Mucosa of descending colon (tissue), 3 donors: ENCODE results near the gene WNT3. TPM values are rescaled to one million over a fixed set of nuclear protein-coding genes. Genes with fewer than 3 reads are reported as not detected.

ENCODE experiments used
- ATAC-seq: fragments of 200-7000 bp; cut with Tn5 transposase; one replicate; pipeline ENCODE4 v1.9.1; 2020; ENCODE audit warnings: mild to moderate bottlenecking, moderate library complexity
- DNase-seq, 3 donors: peaks; one replicate each; pipeline ENCODE4 v3.0.0-alpha.2; 2020
- H3K36me3 ChIP-seq: fragments of 200-600 bp; one replicate; pipeline ENCODE4 v1.8.0; 2021; ENCODE audit warnings: low read depth, mild to moderate bottlenecking
- H3K4me1 ChIP-seq: fragments of 200-600 bp; one replicate; pipeline ENCODE4 v1.8.0; 2021; ENCODE audit warnings: low read depth, mild to moderate bottlenecking
- H3K4me3 ChIP-seq: fragments of 200-600 bp; one replicate; pipeline ENCODE4 v1.8.0; 2021; ENCODE audit warnings: mild to moderate bottlenecking
- H3K9me3 ChIP-seq: fragments of 200-600 bp; one replicate; pipeline ENCODE4 v1.8.0; 2021; ENCODE audit warnings: mild to moderate bottlenecking
- CTCF ChIP-seq: fragments of 200-600 bp; IDR thresholded peaks from one replicate; pipeline ENCODE4 v1.8.0; 2022; ENCODE audit warnings: antibody characterized with exemption, mild to moderate bottlenecking
- intact Hi-C, 2 donors: fragments of 100-400 bp; cut with DNase I in 1 of 2; cut with micrococcal nuclease in 1 of 2; formaldehyde crosslinking; loops; one replicate each; pipeline versions ENCODE4 v1.11.0 to v1.11.1; 2022; cut with DNase I, micrococcal nuclease
- long read RNA-seq, 2 donors: library from polyadenylated mRNA; unstranded; transcript quantifications; one replicate each; pipeline ENCODE4 v2.0.0, GENCODE V29; 2019 to 2021
- total RNA-seq, 3 donors: library from RNA; stranded (reverse); fragmentation: NEBNext Ultra II Directional in 2 of 3; extraction: Animal tissue kit (Norgen Biotek cat#: 25700) in 2 of 3; gene quantifications; one replicate each; pipeline versions ENCODE4 v1.2.1 to v1.2.4, GENCODE V29; 2021 to 2023
- donor health status: DM: no; HTN: no; CAD: no; lungs with moderate emphysema.
- donor health status: DM: no; HTN: no; CAD: no.
- donor health status: DM: no; HTN: yes; CAD: no.

Gene WNT3
- total RNA-seq: 1 to 10 TPM in 1 of 3 donors, under 1 TPM in 2; 0.29 to 1.1 (median 0.41) TPM
- long read RNA-seq, donor 1, partial matches to known transcripts: 1 of 1 reads
- long read RNA-seq, donor 1, other reads (novel, unspliced or antisense): 0 of 1 reads
- long read RNA-seq, donor 2: 0 reads

- ATAC-seq: peak; percentile 32
- TF ChIP-seq CTCF: no peak
- intact Hi-C loops: no loop called here
- Histone ChIP-seq H3K9me3 (no peaks in the 10 kb centered on the region), H3K4me1 (peaks cover 14% of the 10 kb centered on the region), H3K36me3 (no peaks in the 10 kb centered on the region), H3K4me3 (no peak within 1 kb of the TSS)
- peak in 2 of 3 donors; percentile 17 to 44 for DNase-seq
These were observed at the start of gene WNT3 for GRCh38 chr17:46818316-46818928. Gene WNT3 (minus strand): TSS chr17:46818692. CDS start chr17:46818597, 95 bp downstream.

GRCh38 chr17:46866747-46867146 is 48.3 kb upstream of the WNT3 start:
- no peak for DNase-seq
- intact Hi-C loops: no loop called here
- no peak for ATAC-seq

DNA sequence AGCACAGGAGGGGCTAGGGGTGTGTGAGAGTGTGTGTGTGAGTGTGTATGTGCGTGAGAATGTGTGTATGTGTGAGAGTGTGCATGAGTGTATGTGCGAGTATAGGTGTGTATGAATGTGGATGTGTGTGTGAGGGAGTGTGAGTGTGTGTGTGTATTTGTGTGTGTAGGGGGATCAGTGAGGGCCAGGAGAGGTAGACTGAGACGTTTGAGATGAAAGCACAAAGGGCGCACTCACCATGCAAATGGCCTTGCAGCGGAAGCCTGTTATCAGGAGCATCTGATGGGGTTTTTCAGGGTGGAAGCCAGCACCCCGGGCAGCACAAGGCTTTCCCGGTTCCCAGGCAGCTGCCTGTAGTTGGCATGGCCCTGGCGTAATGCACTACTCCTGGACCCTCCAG is 47.8 kb upstream of the WNT3 start:
- intact Hi-C loops: no loop called here
- DNase-seq: no peak
- TF ChIP-seq CTCF: no peak
- Histone ChIP-seq H3K9me3 (no peaks in the 10 kb centered on the region), H3K4me1 (peaks cover 12% of the 10 kb centered on the region), H3K4me3 (no peak overlapping the region), H3K36me3 (no peaks in the 10 kb centered on the region)
- ATAC-seq: no peak

More at GRCh38 chr17:46866747-46867146, 48.3 kb upstream of the WNT3 start:
- H3K4me1 ChIP-seq: peaks cover 12% of the 10 kb centered on the region
- no peaks in the 10 kb centered on the region for H3K36me3 ChIP-seq
- no peaks in the 10 kb centered on the region for H3K9me3 ChIP-seq
- no peak for TF ChIP-seq CTCF
- H3K4me3 ChIP-seq: no peak overlapping the region

- no peak for DNase-seq
- H3K4me1 ChIP-seq: peaks cover 3% of the 10 kb centered on the region
- ATAC-seq: no peak
- intact Hi-C loops: no loop called here
- no peaks in the 10 kb centered on the region for H3K36me3 ChIP-seq
- H3K4me3 ChIP-seq: no peak overlapping the region
- no peak for TF ChIP-seq CTCF
- H3K9me3 ChIP-seq: no peaks in the 10 kb centered on the region
These were observed 46.6 kb upstream of the WNT3 start for GRCh38 chr17:46865100-46865499.

GRCh38 chr17:46863383-46864121 is 45.1 kb upstream of the WNT3 start:
- Histone ChIP-seq H3K36me3 (no peaks in the 10 kb centered on the region), H3K4me1 (no peaks in the 10 kb centered on the region), H3K9me3 (no peaks in the 10 kb centered on the region), H3K4me3 (no peak overlapping the region)
- no peak for ATAC-seq
- intact Hi-C loops: no loop called here
- no peak for TF ChIP-seq CTCF
- DNase-seq: no peak
